Ishikawa (cell line): ENCODE data around the gene KCNJ15.

Experiments used
- CEBPB ChIP-seq: IDR thresholded peaks from 2 replicates; pipeline ENCODE4 v1.6.1; 2012
- EGR1 ChIP-seq: IDR thresholded peaks from 2 replicates; pipeline ENCODE4 v1.6.1; 2012
- EP300 ChIP-seq: IDR thresholded peaks from 2 replicates; pipeline ENCODE4 v1.6.1; 2012; ENCODE audit warnings: borderline replicate concordance
- FOXM1 ChIP-seq: IDR thresholded peaks from 2 replicates; pipeline ENCODE4 v1.6.1; 2012; ENCODE audit warnings: low read depth, borderline replicate concordance
- NFIC ChIP-seq: IDR thresholded peaks from 2 replicates; pipeline ENCODE4 v1.6.1; 2012
- RAD21 ChIP-seq: IDR thresholded peaks from 2 replicates; pipeline ENCODE4 v1.6.1; 2012; ENCODE audit warnings: low read depth
- TAF1 ChIP-seq: IDR thresholded peaks from 2 replicates; pipeline ENCODE4 v1.6.1; 2012; ENCODE audit warnings: low read depth, mild to moderate bottlenecking
- TCF12 ChIP-seq: IDR thresholded peaks from 2 replicates; pipeline ENCODE4 v1.6.1; 2012; ENCODE audit warnings: low read depth
- TEAD4 ChIP-seq: IDR thresholded peaks from 2 replicates; pipeline ENCODE4 v1.6.1; 2012
- YY1 ChIP-seq: IDR thresholded peaks from 2 replicates; pipeline ENCODE4 v1.6.1; 2012; ENCODE audit warnings: low read depth
- ZBTB7A ChIP-seq: IDR thresholded peaks from 2 replicates; pipeline ENCODE4 v1.6.1; 2012; ENCODE audit warnings: low read depth
- TF ChIP-seq, protein P1 (sequence below): IDR thresholded peaks from 2 replicates; pipeline ENCODE4 v1.6.1; 2012
- TF ChIP-seq, protein P2 (sequence below): IDR thresholded peaks from 2 replicates; pipeline ENCODE4 v1.6.1; 2012
- TF ChIP-seq, protein P3 (sequence below): IDR thresholded peaks from 2 replicates; pipeline ENCODE4 v1.6.1; 2012; ENCODE audit warnings: low read depth, mild to moderate bottlenecking

KCNJ15 gene

DNA sequence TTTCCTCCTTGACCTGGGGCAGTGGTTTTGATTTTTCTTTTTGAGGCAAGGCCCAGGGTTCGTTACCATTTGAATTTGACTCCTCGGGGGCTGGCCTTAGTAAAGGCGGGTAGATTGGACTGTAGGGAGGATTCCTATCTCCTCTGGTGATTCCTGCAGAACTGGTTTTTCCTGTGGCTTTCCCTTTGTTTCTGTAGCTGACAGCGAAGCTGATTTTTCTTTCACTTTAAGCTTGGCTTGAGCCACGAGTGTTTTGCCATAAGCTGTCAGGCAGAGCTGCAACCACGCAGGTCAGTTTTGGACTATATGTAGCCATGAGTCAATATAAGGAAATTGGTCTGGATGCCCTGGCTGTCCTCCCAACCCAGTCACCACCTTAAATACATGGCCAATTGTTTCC, 28.7 kb upstream of the KCNJ15 start:
- TF ChIP-seq YY1 (no peak), EP300 (no peak), FOXM1 (no peak), TAF1 (no peak), TCF12 (no peak), EGR1 (no peak), NFIC (no peak), RAD21 (no peak), CEBPB (no peak), TEAD4 (no peak), ZBTB7A (no peak)
- TF ChIP-seq, protein P1, sequence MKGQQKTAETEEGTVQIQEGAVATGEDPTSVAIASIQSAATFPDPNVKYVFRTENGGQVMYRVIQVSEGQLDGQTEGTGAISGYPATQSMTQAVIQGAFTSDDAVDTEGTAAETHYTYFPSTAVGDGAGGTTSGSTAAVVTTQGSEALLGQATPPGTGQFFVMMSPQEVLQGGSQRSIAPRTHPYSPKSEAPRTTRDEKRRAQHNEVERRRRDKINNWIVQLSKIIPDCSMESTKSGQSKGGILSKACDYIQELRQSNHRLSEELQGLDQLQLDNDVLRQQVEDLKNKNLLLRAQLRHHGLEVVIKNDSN: no peak
- TF ChIP-seq, protein P2, sequence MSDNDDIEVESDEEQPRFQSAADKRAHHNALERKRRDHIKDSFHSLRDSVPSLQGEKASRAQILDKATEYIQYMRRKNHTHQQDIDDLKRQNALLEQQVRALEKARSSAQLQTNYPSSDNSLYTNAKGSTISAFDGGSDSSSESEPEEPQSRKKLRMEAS: no peak
- TF ChIP-seq, protein P3, sequence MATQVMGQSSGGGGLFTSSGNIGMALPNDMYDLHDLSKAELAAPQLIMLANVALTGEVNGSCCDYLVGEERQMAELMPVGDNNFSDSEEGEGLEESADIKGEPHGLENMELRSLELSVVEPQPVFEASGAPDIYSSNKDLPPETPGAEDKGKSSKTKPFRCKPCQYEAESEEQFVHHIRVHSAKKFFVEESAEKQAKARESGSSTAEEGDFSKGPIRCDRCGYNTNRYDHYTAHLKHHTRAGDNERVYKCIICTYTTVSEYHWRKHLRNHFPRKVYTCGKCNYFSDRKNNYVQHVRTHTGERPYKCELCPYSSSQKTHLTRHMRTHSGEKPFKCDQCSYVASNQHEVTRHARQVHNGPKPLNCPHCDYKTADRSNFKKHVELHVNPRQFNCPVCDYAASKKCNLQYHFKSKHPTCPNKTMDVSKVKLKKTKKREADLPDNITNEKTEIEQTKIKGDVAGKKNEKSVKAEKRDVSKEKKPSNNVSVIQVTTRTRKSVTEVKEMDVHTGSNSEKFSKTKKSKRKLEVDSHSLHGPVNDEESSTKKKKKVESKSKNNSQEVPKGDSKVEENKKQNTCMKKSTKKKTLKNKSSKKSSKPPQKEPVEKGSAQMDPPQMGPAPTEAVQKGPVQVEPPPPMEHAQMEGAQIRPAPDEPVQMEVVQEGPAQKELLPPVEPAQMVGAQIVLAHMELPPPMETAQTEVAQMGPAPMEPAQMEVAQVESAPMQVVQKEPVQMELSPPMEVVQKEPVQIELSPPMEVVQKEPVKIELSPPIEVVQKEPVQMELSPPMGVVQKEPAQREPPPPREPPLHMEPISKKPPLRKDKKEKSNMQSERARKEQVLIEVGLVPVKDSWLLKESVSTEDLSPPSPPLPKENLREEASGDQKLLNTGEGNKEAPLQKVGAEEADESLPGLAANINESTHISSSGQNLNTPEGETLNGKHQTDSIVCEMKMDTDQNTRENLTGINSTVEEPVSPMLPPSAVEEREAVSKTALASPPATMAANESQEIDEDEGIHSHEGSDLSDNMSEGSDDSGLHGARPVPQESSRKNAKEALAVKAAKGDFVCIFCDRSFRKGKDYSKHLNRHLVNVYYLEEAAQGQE: no peak

DNA sequence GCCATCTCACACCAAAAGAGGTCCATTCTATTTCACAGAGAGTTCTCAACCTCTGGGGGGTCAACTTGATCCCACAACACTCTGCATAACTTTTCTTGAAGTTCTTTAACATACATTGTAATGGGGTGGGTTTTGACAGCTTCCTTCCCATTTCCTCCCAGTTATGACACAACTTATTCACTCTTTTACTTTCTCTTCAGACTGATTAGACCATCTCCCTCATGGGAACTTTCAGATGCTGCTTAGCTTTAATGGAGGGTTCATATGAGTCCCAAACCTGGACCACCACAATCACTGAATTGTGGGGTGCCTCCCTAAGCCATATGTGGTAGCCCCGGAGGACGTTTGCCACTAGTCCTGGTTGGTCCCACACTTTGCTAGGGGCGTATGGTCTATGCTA, 28.3 kb upstream of the KCNJ15 start:
- TF ChIP-seq, protein P3: no peak
- no peak for TF ChIP-seq CEBPB
- no peak for TF ChIP-seq TEAD4
- no peak for TF ChIP-seq NFIC
- TF ChIP-seq RAD21: no peak
- TF ChIP-seq YY1: no peak
- TF ChIP-seq FOXM1: no peak
- no peak for TF ChIP-seq EP300
- TF ChIP-seq ZBTB7A: no peak
- no peak for TF ChIP-seq TCF12

DNA sequence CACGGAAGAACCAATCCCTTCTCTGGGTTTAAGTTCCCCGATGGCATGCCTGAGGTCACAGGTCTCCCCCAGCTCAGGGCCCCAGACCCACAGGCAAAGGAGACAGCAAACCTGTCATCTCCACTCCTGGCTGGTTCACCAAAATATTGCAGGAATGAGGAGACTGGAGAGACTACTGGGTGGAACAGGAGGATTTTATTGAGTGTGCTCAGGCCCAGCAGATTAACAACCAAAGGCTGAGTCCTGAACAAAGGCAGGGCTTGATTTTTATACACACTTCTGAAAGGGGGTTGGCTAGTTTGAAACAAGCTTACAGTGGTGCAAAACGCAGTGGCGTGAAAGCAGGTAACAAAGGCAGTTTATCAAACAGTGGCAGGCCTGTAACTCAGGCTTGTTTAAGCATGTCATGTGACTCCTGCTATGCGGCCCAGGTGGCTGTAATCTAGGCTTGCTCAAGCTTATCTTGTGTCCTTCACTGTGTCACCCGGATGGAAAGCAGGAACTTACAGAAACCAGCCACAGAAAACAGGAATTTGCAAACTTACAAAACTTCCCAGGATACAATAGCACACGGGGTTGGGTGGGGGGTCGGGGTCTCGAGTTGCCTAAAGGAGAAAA, 27.4 kb upstream of the KCNJ15 start:
- TF ChIP-seq CEBPB: no peak
- TF ChIP-seq, protein P1: peak; percentile 69

DNA sequence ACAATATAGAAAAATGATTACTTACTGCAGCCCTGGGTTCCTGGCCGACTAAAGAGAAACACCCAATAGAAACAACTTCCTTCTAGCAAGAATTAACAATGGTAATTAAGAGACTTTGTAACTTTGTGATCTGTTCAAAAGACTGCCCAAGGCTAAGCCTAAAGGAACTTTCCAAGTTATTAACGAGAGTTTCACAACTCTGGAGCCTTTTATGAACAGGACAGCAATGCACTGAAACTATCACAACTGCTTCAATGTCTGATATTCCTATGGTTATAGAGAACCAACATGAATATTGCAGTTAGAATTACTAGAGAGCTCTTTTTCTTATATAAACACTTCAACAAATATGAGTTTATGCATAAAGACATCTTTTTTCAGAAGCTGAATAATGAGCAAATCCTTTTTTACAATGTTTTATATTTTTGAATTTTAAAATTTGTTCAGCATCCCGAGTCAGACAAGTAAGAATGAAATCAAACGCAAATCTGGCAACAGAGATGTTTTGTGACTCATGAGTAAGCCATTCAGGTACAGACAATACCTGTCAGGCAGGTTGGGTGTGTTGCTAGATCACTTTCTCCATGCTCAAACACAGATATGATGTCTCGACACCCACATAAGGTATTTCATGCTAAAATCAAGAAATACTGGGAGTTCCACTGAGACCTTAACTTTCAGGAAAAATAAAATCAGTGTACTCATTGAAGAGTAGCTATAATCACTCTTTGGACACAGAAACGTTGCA, 22.2 kb upstream of the KCNJ15 start:
- TF ChIP-seq EGR1 (no peak), TEAD4 (peak; percentile 88), EP300 (peak; percentile 59; the same call in 1 of the 2 replicates), TAF1 (no peak), TCF12 (peak; percentile 67; the same call in 1 of the 2 replicates), YY1 (0 out of 2 replicates have a peak, but pooled peaks have one; percentile 33), FOXM1 (peak; percentile 38; the same call in 1 of the 2 replicates), NFIC (peak; percentile 49)
- TF ChIP-seq, protein P1: no peak
- TF ChIP-seq, protein P3: no peak
- TF ChIP-seq, protein P2: peak; percentile 56; the same call in 1 of the 2 replicates
